SJCRH30 (cell line): ENCODE data around the gene FJX1. TPM values are rescaled to one million over a fixed set of nuclear protein-coding genes. Genes with fewer than 3 reads are reported as not detected.
A peak's percentile ranks its signal among the peaks of the same experiment; 100 is the strongest.
"Not testable (repeated sequence)": the region's sequence is repeated elsewhere in the genome, so short reads cannot be mapped to it uniquely, and the experiment has no call there.

ENCODE experiments used
- DNase-seq, 2 experiments: peaks; one replicate each; pipeline ENCODE4 v3.0.0-alpha.2; 2015 to 2020
- H3K27ac ChIP-seq: fragments of 250-450 bp; sonication (Bioruptor Pico); 2 replicates; pipeline ENCODE4 v1.5.1; 2020; ENCODE audit warnings: mild to moderate bottlenecking, moderate library complexity
- H3K27me3 ChIP-seq: fragments of 250-450 bp; sonication (Bioruptor Pico); 2 replicates; pipeline ENCODE4 v1.5.1; 2020; ENCODE audit warnings: mild to moderate bottlenecking, moderate library complexity
- H3K36me3 ChIP-seq: fragments of 250-450 bp; sonication (Bioruptor Pico); 2 replicates; pipeline ENCODE4 v1.5.1; 2020; ENCODE audit warnings: mild to moderate bottlenecking, moderate library complexity
- H3K4me1 ChIP-seq: fragments of 250-450 bp; sonication (Bioruptor Pico); 2 replicates; pipeline ENCODE4 v1.5.1; 2020; ENCODE audit warnings: mild to moderate bottlenecking, moderate library complexity
- H3K4me3 ChIP-seq: fragments of 250-450 bp; sonication (Bioruptor Pico); 2 replicates; pipeline ENCODE4 v1.5.1; 2020; ENCODE audit warnings: mild to moderate bottlenecking, moderate library complexity
- H3K9me3 ChIP-seq: fragments of 250-450 bp; sonication (Bioruptor Pico); replicated peaks from 2 replicates; pipeline ENCODE4 v1.5.1; 2020; ENCODE audit warnings: mild to moderate bottlenecking, moderate library complexity
- total RNA-seq: library from RNA; depleted of rRNA; stranded (reverse); fragments of >200 nt; shearing (Covaris generic); gene quantifications from 2 replicates; pipeline ENCODE4 v1.2.3, GENCODE V29; 2014

FJX1 gene
- total RNA-seq, 1 experiment from 2014 or later, result 14.9 TPM

GRCh38 chr11:35633827-35634423, 15.7 kb downstream of the FJX1 start:
- DNase-seq, result no peak
- no peaks in the 10 kb centered on the region for H3K36me3 ChIP-seq
- peaks cover 30% of the 10 kb centered on the region for H3K4me1 ChIP-seq
- H3K27ac ChIP-seq, result no peak overlapping the region
- H3K27me3 ChIP-seq, result no peaks in the 10 kb centered on the region
- H3K9me3 ChIP-seq, result no peaks in the 10 kb centered on the region
- H3K4me3 ChIP-seq, result no peak overlapping the region

- H3K4me3 ChIP-seq, result no peak overlapping the region
- H3K9me3 ChIP-seq, result no peaks in the 10 kb centered on the region
- no peak for DNase-seq
- peaks cover 11% of the 10 kb centered on the region for H3K4me1 ChIP-seq
- no peaks in the 10 kb centered on the region for H3K27me3 ChIP-seq
- no peaks in the 10 kb centered on the region for H3K36me3 ChIP-seq
- H3K27ac ChIP-seq, result no peak overlapping the region
These were observed 17.7 kb downstream of the FJX1 start for GRCh38 chr11:35635933-35636332.

DNA sequence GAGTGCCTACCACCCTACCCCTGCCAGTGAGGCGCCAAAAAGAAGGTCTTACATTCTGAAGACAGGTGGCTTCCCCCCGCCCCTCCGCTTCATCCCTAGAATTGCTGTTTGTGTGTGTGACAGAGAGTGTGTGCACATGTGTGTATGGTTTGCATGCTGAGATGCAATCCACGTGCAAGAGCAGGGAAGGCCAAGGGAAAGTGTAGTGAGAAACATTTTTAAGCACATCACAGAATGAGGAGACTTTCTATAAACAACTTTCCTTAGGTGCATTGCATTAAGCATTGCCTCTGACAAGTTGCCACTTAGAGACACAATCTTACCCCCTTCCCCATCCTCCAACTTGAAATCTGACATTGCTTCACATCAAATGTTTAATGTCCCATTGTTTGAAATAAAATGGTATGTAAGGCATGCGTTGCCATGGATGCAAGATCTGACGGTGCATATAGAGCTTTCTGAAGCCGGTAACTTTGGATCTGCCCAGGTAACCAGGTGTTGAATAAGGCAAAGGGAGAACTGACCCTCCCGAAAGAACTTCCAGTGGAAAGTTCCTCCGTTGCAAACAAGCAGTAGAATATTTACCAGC, 21.4 kb downstream of the FJX1 start:
- Histone ChIP-seq H3K4me1 (peaks cover 5% of the 10 kb centered on the region; the same call in 1 of the 2 replicates), H3K36me3 (no peaks in the 10 kb centered on the region), H3K27me3 (no peaks in the 10 kb centered on the region), H3K27ac (no peak overlapping the region), H3K9me3 (peaks cover under 1% of the 10 kb centered on the region; the same call in 1 of the 2 replicates), H3K4me3 (no peak overlapping the region)
- no peak for DNase-seq

- H3K4me1 ChIP-seq, result peaks cover 5% of the 10 kb centered on the region; the same call in 1 of the 2 replicates
- H3K36me3 ChIP-seq, result no peaks in the 10 kb centered on the region
- H3K27me3 ChIP-seq, result no peaks in the 10 kb centered on the region
- no peak for DNase-seq
- H3K9me3 ChIP-seq, result peaks cover 11% of the 10 kb centered on the region
- H3K4me3 ChIP-seq, result no peak overlapping the region
- H3K27ac ChIP-seq, result no peak overlapping the region
These were observed 23.1 kb downstream of the FJX1 start for GRCh38 chr11:35641171-35641897.

DNA sequence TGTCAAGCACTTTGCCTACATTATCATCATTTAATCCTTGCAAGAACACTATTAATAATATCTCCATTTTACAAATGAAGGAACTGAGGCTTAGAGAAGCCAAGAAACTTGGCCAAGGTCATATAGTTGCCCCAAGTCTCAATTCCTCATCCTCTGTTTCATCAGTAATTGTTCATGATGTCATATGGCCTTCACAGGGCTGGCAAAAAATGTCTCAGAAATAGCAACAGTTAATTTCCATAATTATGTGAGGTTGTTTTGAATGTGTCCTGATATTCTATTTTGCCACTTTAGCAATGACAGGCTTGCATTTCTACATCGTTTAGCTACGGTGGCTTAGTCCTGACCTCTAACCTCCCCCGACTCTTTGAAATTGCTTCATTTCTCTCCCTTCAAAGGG, 23.7 kb downstream of the FJX1 start:
- Histone ChIP-seq H3K4me3 (no peak overlapping the region), H3K9me3 (peaks cover 11% of the 10 kb centered on the region), H3K36me3 (no peaks in the 10 kb centered on the region), H3K27me3 (no peaks in the 10 kb centered on the region), H3K4me1 (peaks cover 5% of the 10 kb centered on the region; the same call in 1 of the 2 replicates), H3K27ac (no peak overlapping the region)
- no peak for DNase-seq

DNA sequence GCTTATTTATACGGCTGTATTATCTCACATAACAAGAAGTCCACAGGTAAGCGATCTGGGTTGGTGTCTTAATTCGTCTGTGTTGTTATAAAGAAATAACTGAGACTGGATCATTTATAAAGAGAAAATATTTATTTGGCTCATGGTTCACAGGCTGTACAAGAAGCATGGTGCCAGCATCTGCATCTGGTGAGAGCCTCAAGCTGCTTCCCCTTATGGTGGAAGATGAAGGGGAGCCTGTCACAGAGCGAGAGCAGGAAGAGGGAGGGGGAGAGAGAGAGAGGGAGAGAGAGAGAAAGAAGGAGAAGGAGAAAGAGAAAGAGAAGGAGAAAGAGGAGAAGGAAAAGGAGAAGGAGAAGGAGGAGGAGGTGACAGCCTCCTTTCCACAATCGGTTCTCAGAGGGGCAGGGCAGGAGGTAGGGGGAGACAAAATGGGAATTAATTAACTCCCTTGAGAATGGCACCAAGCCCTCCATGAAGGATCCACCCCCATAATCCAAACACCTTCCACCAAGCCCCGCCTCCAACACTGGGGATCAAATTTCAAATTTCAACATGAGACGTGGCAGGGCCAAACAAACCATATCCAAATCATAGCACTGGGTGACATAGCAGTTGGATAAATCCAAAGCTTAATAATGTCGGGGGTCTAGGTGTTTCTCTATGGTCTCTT, 29.3 kb downstream of the FJX1 start:
- no peak for DNase-seq
- Histone ChIP-seq H3K4me3 (no peak overlapping the region), H3K27ac (no peak overlapping the region), H3K9me3 (peaks cover 11% of the 10 kb centered on the region), H3K4me1 (no peaks in the 10 kb centered on the region), H3K36me3 (no peaks in the 10 kb centered on the region), H3K27me3 (no peaks in the 10 kb centered on the region)

GRCh38 chr11:35650006-35650405, 31.7 kb downstream of the FJX1 start:
- Histone ChIP-seq H3K27me3 (no peaks in the 10 kb centered on the region), H3K27ac (no peak overlapping the region), H3K4me3 (no peak overlapping the region), H3K4me1 (peaks cover 9% of the 10 kb centered on the region), H3K36me3 (no peaks in the 10 kb centered on the region), H3K9me3 (peaks cover 7% of the 10 kb centered on the region)
- no peak for DNase-seq

DNA sequence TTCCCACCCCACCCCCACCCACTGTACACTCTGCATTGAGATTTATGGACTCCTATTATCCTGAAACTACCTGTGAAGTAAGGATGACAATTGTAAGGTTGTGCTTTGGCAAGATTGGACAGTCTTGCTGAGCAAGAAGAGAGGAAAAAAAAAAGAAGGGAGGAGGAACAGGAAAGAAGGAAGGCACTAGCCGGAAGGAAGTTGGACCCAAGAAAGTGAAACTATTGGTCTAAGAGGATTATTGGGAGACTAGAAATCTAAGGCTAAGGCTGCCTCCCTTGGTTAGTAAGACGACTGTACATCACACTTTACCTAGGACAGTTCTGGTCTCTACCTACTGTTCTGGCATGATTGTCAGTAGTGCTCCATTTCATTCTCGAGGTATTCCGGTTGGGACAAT, 32.2 kb downstream of the FJX1 start:
- peaks cover 14% of the 10 kb centered on the region for H3K4me1 ChIP-seq
- peaks cover 6% of the 10 kb centered on the region for H3K9me3 ChIP-seq
- no peak overlapping the region for H3K27ac ChIP-seq

DNA sequence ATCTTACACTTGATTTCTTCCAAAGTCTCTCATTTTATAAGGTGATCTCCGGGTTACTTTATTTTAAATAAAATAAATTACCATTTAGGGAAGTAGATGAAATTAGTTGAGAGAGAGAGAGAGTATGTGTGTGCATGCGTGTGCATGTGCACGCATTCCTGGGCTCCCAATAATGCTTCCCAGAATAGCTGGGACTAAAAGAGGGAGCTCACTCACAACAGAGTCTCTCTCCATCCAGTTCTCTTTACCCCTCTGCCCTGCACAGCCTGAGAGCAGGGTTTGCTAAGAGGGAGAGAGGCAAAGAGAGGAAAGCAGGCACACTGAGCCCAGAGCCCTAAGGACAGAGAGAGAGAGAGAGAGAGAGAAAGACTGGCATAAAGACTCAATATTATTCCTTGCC, 33.0 kb downstream of the FJX1 start:
- DNase-seq, result no peak
- H3K9me3 ChIP-seq, result peaks cover 1% of the 10 kb centered on the region; the same call in 1 of the 2 replicates
- H3K36me3 ChIP-seq, result no peaks in the 10 kb centered on the region
- peaks cover 21% of the 10 kb centered on the region for H3K4me1 ChIP-seq
- no peak overlapping the region for H3K4me3 ChIP-seq
- no peak overlapping the region for H3K27ac ChIP-seq
- H3K27me3 ChIP-seq, result no peaks in the 10 kb centered on the region

More for the DNA sequence above, 32.2 kb downstream of the FJX1 start:
- Histone ChIP-seq H3K4me3 (no peak overlapping the region), H3K36me3 (no peaks in the 10 kb centered on the region), H3K27me3 (no peaks in the 10 kb centered on the region)
- no peak for DNase-seq

DNA sequence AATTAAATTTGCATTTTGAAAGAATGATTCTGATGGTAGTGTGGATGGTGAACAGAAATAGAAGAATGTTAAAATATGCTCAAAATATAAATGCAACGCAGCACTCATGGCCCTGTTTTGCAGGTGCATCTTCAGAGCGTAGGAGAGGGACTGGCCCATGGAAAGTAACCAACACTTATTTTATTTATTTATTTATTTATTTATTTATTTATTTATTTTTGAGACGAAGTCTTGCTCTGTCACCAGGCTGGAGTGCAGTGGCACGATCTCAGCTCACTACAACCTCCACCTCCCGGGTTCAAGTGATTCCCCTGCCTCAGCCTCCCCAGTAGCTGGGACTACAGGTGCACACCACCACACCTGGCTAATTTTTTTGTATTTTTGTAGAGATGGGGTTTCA, 34.5 kb downstream of the FJX1 start:
- not testable (repeated sequence) for H3K36me3 ChIP-seq, DNase-seq, H3K9me3 ChIP-seq, H3K4me3 ChIP-seq, H3K27ac ChIP-seq, H3K27me3 ChIP-seq
- H3K4me1 ChIP-seq, result peaks cover 22% of the 10 kb centered on the region

DNA sequence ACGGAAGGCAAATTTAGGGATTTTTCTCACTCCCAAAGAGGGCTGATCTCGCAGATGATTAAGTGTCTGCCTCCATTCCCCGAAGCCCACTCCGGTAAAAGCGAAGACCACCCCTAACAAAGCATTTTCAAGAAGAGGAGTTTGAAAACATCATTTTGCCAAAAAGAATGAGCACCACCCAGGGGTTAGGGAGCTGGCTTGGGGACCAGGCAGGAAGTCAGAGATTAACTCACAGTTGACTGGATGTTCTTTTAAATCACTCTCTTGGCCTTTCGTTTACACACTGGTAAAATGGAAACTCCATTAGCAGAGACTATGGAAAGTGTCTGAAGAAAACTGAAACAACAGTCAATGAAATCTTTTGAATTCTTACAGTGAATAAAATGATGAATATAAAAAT, 36.5 kb downstream of the FJX1 start:
- H3K27ac ChIP-seq, result no peak overlapping the region
- DNase-seq, result peak; percentile 11 to 57
- H3K36me3 ChIP-seq, result no peaks in the 10 kb centered on the region
- H3K4me1 ChIP-seq, result peaks cover 29% of the 10 kb centered on the region
- peak overlapping the region; percentile 18 for H3K4me3 ChIP-seq
- H3K9me3 ChIP-seq, result no peaks in the 10 kb centered on the region; the same call in 1 of the 2 replicates
- H3K27me3 ChIP-seq, result no peaks in the 10 kb centered on the region

- H3K27me3 ChIP-seq, result no peaks in the 10 kb centered on the region
- H3K9me3 ChIP-seq, result no peaks in the 10 kb centered on the region
- H3K36me3 ChIP-seq, result no peaks in the 10 kb centered on the region
- no peak overlapping the region for H3K4me3 ChIP-seq
- peak in 1 of 2 experiments; percentile 18 for DNase-seq
- no peak overlapping the region for H3K27ac ChIP-seq
- H3K4me1 ChIP-seq, result peaks cover 29% of the 10 kb centered on the region
These were observed 37.0 kb downstream of the FJX1 start for GRCh38 chr11:35655254-35655653.

DNA sequence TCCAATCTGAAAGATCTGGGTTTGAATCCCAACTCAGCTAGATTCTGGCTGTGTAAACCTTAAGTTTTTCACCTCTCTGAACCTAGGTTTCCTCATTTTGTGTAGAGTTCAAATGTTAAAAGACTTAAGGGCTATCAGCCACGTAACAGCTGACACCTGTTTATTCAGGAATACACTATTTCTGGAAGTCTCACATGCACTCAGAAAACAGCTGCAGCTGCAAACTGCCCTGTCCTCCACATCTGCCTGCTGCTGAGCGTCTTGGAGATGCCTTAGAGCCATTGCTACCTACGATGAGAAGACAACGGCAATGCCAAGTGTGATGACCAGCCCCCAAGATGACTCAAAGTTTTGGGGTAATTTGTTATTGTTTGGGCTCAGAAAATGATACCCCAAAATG, 37.6 kb downstream of the FJX1 start:
- no peak overlapping the region for H3K4me3 ChIP-seq
- peaks cover 29% of the 10 kb centered on the region for H3K4me1 ChIP-seq
- H3K27me3 ChIP-seq, result no peaks in the 10 kb centered on the region
- DNase-seq, result peak; percentile 24 to 58
- no peak overlapping the region for H3K27ac ChIP-seq
- no peaks in the 10 kb centered on the region for H3K9me3 ChIP-seq
- H3K36me3 ChIP-seq, result no peaks in the 10 kb centered on the region

- H3K4me3 ChIP-seq, result no peak overlapping the region
- H3K27ac ChIP-seq, result no peak overlapping the region
- H3K27me3 ChIP-seq, result no peaks in the 10 kb centered on the region
- H3K36me3 ChIP-seq, result no peaks in the 10 kb centered on the region
- H3K4me1 ChIP-seq, result peaks cover 29% of the 10 kb centered on the region
- DNase-seq, result no peak
- no peaks in the 10 kb centered on the region for H3K9me3 ChIP-seq
These were observed 40.0 kb downstream of the FJX1 start for GRCh38 chr11:35658020-35658948.
